Mesendoderm (in vitro differentiated cells): ENCODE results near the gene CLPX.

Source experiments
- DNase-seq: peaks from one replicate; pipeline ENCODE4 v3.0.0; 2013
- H2AK5ac ChIP-seq: 2 replicates; pipeline ENCODE4 v1.6.1; 2013; ENCODE audit warnings: low read length, inconsistent platforms
- H2BK120ac ChIP-seq: 2 replicates; pipeline ENCODE4 v1.6.1; 2013; ENCODE audit warnings: low read depth, mild to moderate bottlenecking, low read length, moderate library complexity, mixed read lengths
- H2BK15ac ChIP-seq: replicated peaks from 2 replicates; pipeline ENCODE4 v1.6.1; 2013; ENCODE audit warnings: low read depth, mild to moderate bottlenecking, moderate library complexity
- H2BK5ac ChIP-seq: 2 replicates; pipeline ENCODE4 v1.6.1; 2013; ENCODE audit warnings: low read length, inconsistent platforms
- H3K18ac ChIP-seq: 2 replicates; pipeline ENCODE4 v1.6.1; 2013; ENCODE audit warnings: mild to moderate bottlenecking, low read length, mixed read lengths
- H3K23ac ChIP-seq: one replicate; pipeline ENCODE4 v1.6.1; 2013; ENCODE audit warnings: low read length
- H3K27ac ChIP-seq: 2 replicates; pipeline ENCODE4 v1.5.1; 2013; ENCODE audit warnings: low read depth, mild to moderate bottlenecking, inconsistent platforms, low read length, moderate library complexity
- H3K27me3 ChIP-seq: 2 replicates; pipeline ENCODE4 v1.6.1; 2013; ENCODE audit warnings: low read length, control low read depth, mild to moderate bottlenecking, inconsistent platforms; ENCODE audit not compliant: insufficient read depth, poor library complexity
- H3K36me3 ChIP-seq: 2 replicates; pipeline ENCODE4 v1.6.1; 2013; ENCODE audit warnings: low read length, inconsistent platforms; ENCODE audit not compliant: control insufficient read depth, insufficient read depth
- H3K4ac ChIP-seq: one replicate; pipeline ENCODE4 v1.6.1; 2013; ENCODE audit warnings: low read depth, mild to moderate bottlenecking, low read length, moderate library complexity
- H3K4me1 ChIP-seq: 2 replicates; pipeline ENCODE4 v1.6.1; 2013; ENCODE audit warnings: low read depth, low read length, inconsistent platforms; ENCODE audit not compliant: control insufficient read depth
- H3K4me2 ChIP-seq: 2 replicates; pipeline ENCODE4 v1.6.1; 2013; ENCODE audit warnings: low read length
- H3K4me3 ChIP-seq: 2 replicates; pipeline ENCODE4 v1.5.1; 2013; ENCODE audit warnings: mild to moderate bottlenecking, low read length
- H3K56ac ChIP-seq: one replicate; pipeline ENCODE4 v1.6.1; 2013; ENCODE audit warnings: low read length
- H3K79me1 ChIP-seq: 2 replicates; pipeline ENCODE4 v1.6.1; 2013; ENCODE audit warnings: low read length, inconsistent platforms
- H3K79me2 ChIP-seq: 2 replicates; pipeline ENCODE4 v1.6.1; 2013; ENCODE audit warnings: mild to moderate bottlenecking, low read length; ENCODE audit not compliant: control insufficient read depth, insufficient read depth
- H3K9ac ChIP-seq: 2 replicates; pipeline ENCODE4 v1.6.1; 2013; ENCODE audit warnings: low read length, inconsistent platforms
- H4K5ac ChIP-seq: one replicate; pipeline ENCODE4 v1.6.1; 2013; ENCODE audit warnings: low read length
- H4K8ac ChIP-seq: one replicate; pipeline ENCODE4 v1.6.1; 2013; ENCODE audit warnings: low read depth, mild to moderate bottlenecking, control low read depth, low read length, moderate library complexity
- WGBS: extraction: QIAGEN DNeasy Blood & Tissue Kit; methylation state at CpG from one replicate; pipeline ENCODE4 v1.1.7; 2013; ENCODE audit warnings: low lambda C conversion rate, missing lambda C conversion rate; ENCODE audit not compliant: insufficient coverage; ENCODE audit errors: extremely low coverage; 5-methylcytosine and 5-hydroxymethylcytosine counted together

The CLPX gene

DNA sequence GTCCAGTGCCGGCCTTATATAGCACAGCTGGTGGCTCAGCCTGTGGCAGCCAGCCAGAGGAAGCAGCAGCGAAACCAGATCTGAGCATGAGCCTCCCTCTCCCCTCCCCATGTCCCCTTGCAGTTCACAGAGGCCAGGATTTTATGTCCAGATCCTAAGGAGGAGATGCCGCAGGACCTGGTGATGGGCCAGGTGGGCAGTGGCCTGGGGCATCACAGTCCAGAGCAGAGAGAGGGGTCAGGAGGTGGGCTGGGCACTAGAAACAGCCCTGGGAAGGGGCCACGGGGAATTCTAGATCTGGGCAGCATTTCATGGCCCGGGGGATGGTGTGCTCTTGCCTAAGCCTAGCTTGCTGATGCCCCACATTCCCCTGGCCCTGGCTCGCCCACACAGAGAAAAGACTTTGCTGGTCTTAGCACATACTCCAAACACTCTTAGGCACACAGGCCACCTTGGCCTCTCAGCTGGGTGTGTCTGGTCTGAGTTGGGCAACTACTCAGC is 26.4 kb upstream of the CLPX start:
- no peaks in the 10 kb centered on the region for H3K36me3 ChIP-seq
- H3K4me3 ChIP-seq, result no peak overlapping the region
- no peak overlapping the region for H3K27ac ChIP-seq
- H3K23ac ChIP-seq, result no peak overlapping the region
- no peak overlapping the region for H2BK120ac ChIP-seq
- H2AK5ac ChIP-seq, result no peak overlapping the region
- H3K56ac ChIP-seq, result peak overlapping the region; percentile 57
- no peak overlapping the region for H3K4ac ChIP-seq
- peak overlapping the region; percentile 25 for H2BK5ac ChIP-seq
- H3K79me2 ChIP-seq, result no peaks in the 10 kb centered on the region
- no peaks in the 10 kb centered on the region for H3K79me1 ChIP-seq
- WGBS, result no CpG with 5 or more reads among the region's 6 CpGs
- H4K5ac ChIP-seq, result no peak overlapping the region
- H3K27me3 ChIP-seq, result no peaks in the 10 kb centered on the region
- peaks cover 11% of the 10 kb centered on the region for H3K4me1 ChIP-seq
- DNase-seq, result no peak
- no peak overlapping the region for H2BK15ac ChIP-seq
- H3K4me2 ChIP-seq, result no peak overlapping the region
- no peak overlapping the region for H3K9ac ChIP-seq
- no peak overlapping the region for H4K8ac ChIP-seq
- no peak overlapping the region for H3K18ac ChIP-seq

DNA sequence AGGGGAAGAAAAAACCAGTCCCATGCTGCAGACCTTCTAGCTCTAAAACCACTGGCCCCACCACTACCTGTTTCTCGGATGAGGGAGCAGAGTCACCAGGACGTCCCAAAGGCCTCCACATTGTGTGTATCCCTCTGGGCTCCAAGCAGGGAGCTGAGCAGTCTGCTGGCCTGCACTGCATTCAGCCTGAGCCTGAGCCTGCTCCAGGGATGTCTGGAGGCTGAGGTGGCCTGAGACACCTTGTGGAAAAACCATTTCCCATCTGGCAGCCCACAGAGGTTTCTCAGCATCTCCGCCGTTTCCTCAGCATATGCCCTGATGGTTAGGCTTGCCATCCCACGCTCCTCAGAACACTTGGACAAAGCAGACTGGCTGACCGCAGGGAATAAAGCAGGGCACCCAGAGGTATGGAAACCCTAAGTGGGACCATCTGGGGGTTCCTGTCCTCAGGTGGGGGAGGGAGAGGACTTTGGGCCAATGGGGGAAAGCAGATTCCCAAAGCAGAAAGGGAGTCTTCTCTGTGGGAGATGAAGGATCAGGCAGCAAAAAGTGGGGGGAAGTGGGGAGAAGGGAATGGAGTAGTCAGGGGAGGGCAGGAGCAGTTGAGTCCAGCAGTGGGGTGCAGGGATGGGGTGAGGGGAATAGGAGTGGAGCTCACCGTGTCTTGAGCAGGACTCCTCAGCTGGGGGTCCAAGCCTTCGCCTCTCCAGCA is 25.8 kb upstream of the CLPX start, which contains the start of gene CILP:
TSS of gene CILP (minus strand) at position 704 of the 712 bp plus-strand sequence. CDS start 1,718 bp downstream, outside the sequence.
- whole genome bisulfite sequencing, result no CpG with 5 or more reads among the region's 8 CpGs
- Histone ChIP-seq H3K4me3 (no peak within 1 kb of the TSS), H3K4me1 (peaks cover 11% of the 10 kb centered on the region)

DNA sequence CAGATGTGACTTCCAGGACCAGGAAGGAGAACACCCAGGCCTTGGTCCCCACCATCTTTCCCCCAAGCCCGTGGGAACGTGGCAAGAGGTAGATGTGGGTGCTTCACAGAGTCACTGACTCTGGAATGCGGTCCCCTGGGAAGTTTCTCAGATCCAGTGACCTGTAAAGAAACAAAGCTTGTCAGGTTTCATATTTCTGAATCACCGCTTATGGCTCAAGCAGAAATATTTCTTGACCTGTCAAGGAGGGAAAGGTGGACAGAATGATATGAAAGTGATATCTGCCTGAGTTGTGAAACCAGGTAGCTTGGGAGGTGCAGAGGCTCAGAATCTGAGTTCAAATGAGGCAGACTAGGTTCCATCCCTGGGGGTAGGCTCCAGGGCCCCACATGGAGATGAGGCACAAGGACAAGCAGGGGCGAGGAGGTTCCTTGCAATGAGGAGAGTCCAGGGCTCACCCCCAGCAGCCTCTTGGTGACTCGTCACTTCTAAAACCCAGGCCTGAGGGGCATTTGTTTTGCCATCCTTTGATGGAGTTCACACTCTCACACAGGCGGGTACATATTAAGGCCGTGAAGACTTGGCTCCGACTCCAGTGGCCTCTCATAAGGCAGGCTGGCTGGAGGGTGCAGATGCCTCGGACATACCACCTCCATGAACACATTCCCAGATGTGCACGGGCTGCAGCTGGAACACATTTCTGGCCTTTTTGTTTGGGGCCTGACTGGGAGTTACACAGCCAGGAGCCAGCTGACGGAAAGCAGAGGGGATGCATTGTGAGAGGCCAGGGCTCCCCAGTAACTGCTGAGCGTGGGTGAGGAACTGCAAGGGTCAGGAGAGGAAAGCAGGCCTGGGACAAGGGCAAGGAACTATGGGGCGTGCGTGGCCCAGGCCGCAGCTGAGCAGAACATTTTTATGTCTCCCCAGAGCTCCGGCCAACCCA is 24.8 kb upstream of the CLPX start:
- H3K4me1 ChIP-seq, result peaks cover 11% of the 10 kb centered on the region
- H3K27ac ChIP-seq, result no peak overlapping the region
- no CpG with 5 or more reads among the region's 17 CpGs for WGBS

More for the DNA sequence above, 25.8 kb upstream of the CLPX start, which contains the start of gene CILP:
- no peaks in the 10 kb centered on the region for H3K36me3 ChIP-seq
- no peak within 1 kb of the TSS for H2AK5ac ChIP-seq
- no peak within 1 kb of the TSS for H4K8ac ChIP-seq
- H3K79me1 ChIP-seq, result no peaks in the 10 kb centered on the region
- H2BK5ac ChIP-seq, result peak within 1 kb of the TSS; percentile 25
- no peaks in the 10 kb centered on the region for H3K79me2 ChIP-seq
- no peak within 1 kb of the TSS for H3K23ac ChIP-seq
- H3K27ac ChIP-seq, result no peak within 1 kb of the TSS
- H3K9ac ChIP-seq, result no peak within 1 kb of the TSS
- no peak within 1 kb of the TSS for H3K4ac ChIP-seq
- no peak for DNase-seq
- no peak within 1 kb of the TSS for H2BK15ac ChIP-seq
- H3K18ac ChIP-seq, result no peak within 1 kb of the TSS
- H3K4me2 ChIP-seq, result no peak within 1 kb of the TSS
- H3K27me3 ChIP-seq, result no peaks in the 10 kb centered on the region
- no peak within 1 kb of the TSS for H2BK120ac ChIP-seq
- no peak within 1 kb of the TSS for H4K5ac ChIP-seq
- peak within 1 kb of the TSS; percentile 57 for H3K56ac ChIP-seq

DNA sequence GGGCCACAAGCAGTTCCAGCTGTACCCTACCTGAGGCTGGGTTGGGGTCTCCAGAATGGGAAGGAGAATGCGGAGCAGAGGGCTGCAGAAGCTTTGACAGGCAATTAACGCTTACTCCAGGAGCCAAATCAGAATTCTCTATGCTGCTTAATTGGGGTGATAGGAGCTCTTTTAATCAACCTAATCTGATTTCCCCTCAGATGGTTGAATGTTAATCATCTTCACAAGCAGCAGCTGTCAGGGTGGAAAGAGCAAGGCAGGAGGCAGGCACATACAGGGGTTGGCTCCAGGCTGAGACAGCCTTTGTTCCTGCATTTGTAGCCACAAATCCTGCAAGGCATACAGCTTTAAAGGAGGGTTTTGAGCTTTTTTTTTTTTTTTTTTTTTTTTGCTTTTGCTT is 23.5 kb upstream of the CLPX start:
- H3K79me1 ChIP-seq, result no peaks in the 10 kb centered on the region
- H3K23ac ChIP-seq, result no peak overlapping the region
- no peak overlapping the region for H2BK15ac ChIP-seq
- no peaks in the 10 kb centered on the region for H3K79me2 ChIP-seq
- H3K56ac ChIP-seq, result no peak overlapping the region
- no peak overlapping the region for H4K5ac ChIP-seq
- H3K4ac ChIP-seq, result no peak overlapping the region
- H3K27ac ChIP-seq, result no peak overlapping the region
- no CpG with 5 or more reads among the region's 2 CpGs for WGBS
- H3K4me1 ChIP-seq, result peaks cover 11% of the 10 kb centered on the region
- no peak overlapping the region for H3K9ac ChIP-seq
- H2BK120ac ChIP-seq, result no peak overlapping the region
- H3K27me3 ChIP-seq, result no peaks in the 10 kb centered on the region
- H3K4me2 ChIP-seq, result no peak overlapping the region
- no peak overlapping the region for H4K8ac ChIP-seq
- peak; percentile 75 for DNase-seq
- H3K4me3 ChIP-seq, result no peak overlapping the region
- no peaks in the 10 kb centered on the region for H3K36me3 ChIP-seq
- no peak overlapping the region for H2BK5ac ChIP-seq
- H2AK5ac ChIP-seq, result no peak overlapping the region
- no peak overlapping the region for H3K18ac ChIP-seq

More for the DNA sequence above, 24.8 kb upstream of the CLPX start:
- no peaks in the 10 kb centered on the region for H3K79me2 ChIP-seq
- H3K18ac ChIP-seq, result no peak overlapping the region
- no peaks in the 10 kb centered on the region for H3K79me1 ChIP-seq
- H3K27me3 ChIP-seq, result no peaks in the 10 kb centered on the region
- no peak overlapping the region for H3K23ac ChIP-seq
- no peak overlapping the region for H4K8ac ChIP-seq
- H2BK120ac ChIP-seq, result no peak overlapping the region
- H2BK5ac ChIP-seq, result no peak overlapping the region
- no peak overlapping the region for H3K56ac ChIP-seq
- no peak overlapping the region for H3K4me2 ChIP-seq
- H4K5ac ChIP-seq, result no peak overlapping the region
- no peak overlapping the region for H3K4me3 ChIP-seq
- H3K9ac ChIP-seq, result no peak overlapping the region
- no peaks in the 10 kb centered on the region for H3K36me3 ChIP-seq
- DNase-seq, result no peak
- no peak overlapping the region for H2BK15ac ChIP-seq
- no peak overlapping the region for H2AK5ac ChIP-seq
- no peak overlapping the region for H3K4ac ChIP-seq

DNA sequence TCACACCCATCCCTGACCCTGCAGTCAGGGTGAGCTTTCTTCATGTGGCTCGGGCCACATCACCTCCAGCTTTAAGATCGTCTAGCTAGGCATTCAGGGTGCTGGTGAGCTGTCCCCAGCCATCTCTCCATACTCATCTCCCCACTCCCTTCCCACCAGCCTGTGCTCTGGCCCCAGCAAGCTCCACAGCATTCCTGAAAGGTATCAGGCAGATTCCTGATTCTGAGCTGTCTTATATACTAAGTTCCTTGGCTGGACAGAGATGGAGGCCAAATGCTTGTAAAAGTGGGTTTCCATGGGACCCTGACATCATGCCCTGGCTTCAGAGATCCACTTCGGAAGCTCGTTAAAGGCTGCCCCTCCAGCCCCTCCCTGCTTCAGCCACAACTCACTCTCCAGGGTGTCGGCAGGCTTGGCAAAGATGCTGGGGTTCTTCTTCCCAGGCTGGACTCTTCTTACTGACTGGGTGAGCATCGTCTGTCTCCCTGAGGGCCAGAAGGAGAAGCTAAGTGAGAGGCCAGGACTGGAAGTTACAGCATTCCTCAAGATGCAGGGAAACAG is 22.2 kb upstream of the CLPX start:
- Histone ChIP-seq H3K23ac (no peak overlapping the region), H3K27ac (no peak overlapping the region), H3K79me2 (no peaks in the 10 kb centered on the region), H3K56ac (no peak overlapping the region), H3K36me3 (no peaks in the 10 kb centered on the region), H2BK120ac (no peak overlapping the region), H2BK5ac (no peak overlapping the region), H3K27me3 (no peaks in the 10 kb centered on the region), H3K79me1 (no peaks in the 10 kb centered on the region), H3K4me3 (no peak overlapping the region), H3K4ac (no peak overlapping the region), H3K4me2 (no peak overlapping the region), H3K18ac (no peak overlapping the region), H4K5ac (no peak overlapping the region), H2AK5ac (no peak overlapping the region), H3K9ac (no peak overlapping the region), H2BK15ac (no peak overlapping the region), H3K4me1 (peaks cover 7% of the 10 kb centered on the region), H4K8ac (no peak overlapping the region)
- WGBS, result no CpG with 5 or more reads among the region's 6 CpGs
- DNase-seq, result no peak
